NOMO-1 treated with DMSO at 0.1 percent for 48 hours (cell line): ENCODE results near the gene PRDM16.

Experiments used
- DNase-seq: peaks from one replicate; lab custom pipeline; 2025; ENCODE audit not compliant: unreplicated experiment; lab: John Stamatoyannopoulos, UW

Gene PRDM16

GRCh38 chr1:3068564-3069431 lies at the start of gene PRDM16:
PRDM16 (plus strand) TSS chr1:3069203; CDS start chr1:3069260, 57 bp downstream.
- DNase-seq = no peak

- no peak for DNase-seq
These were observed 49.4 kb upstream of the PRDM16 start for GRCh38 chr1:3019516-3020051.

GRCh38 chr1:3020263-3020909 lies 48.6 kb upstream of the PRDM16 start:
- no peak for DNase-seq

- no peak for DNase-seq
These were observed 47.8 kb upstream of the PRDM16 start, which contains the start of gene ACTRT2 for GRCh38 chr1:3021233-3021671. ACTRT2 (plus strand) TSS chr1:3021467; CDS start chr1:3021687, 220 bp downstream.

- no peak for DNase-seq
These were observed 47.1 kb upstream of the PRDM16 start for GRCh38 chr1:3021801-3022401.

- DNase-seq = no peak
These were observed 46.5 kb upstream of the PRDM16 start for GRCh38 chr1:3022511-3022973.

GRCh38 chr1:3022976-3023375 lies 46.0 kb upstream of the PRDM16 start:
- no peak for DNase-seq

GRCh38 chr1:3024019-3024418 lies 45.0 kb upstream of the PRDM16 start:
- no peak for DNase-seq

GRCh38 chr1:3024588-3024987 lies 44.4 kb upstream of the PRDM16 start:
- DNase-seq = no peak

GRCh38 chr1:3026124-3026523 lies 42.9 kb upstream of the PRDM16 start:
- DNase-seq = no peak

GRCh38 chr1:3026581-3027391 lies 42.2 kb upstream of the PRDM16 start:
- DNase-seq = no peak

- DNase-seq = no peak
These were observed 41.2 kb upstream of the PRDM16 start for GRCh38 chr1:3027611-3028371.

- no peak for DNase-seq
These were observed 40.3 kb upstream of the PRDM16 start for GRCh38 chr1:3028531-3029282.

GRCh38 chr1:3029481-3029961 lies 39.5 kb upstream of the PRDM16 start:
- DNase-seq = no peak

GRCh38 chr1:3029991-3030662 lies 38.9 kb upstream of the PRDM16 start:
- no peak for DNase-seq

GRCh38 chr1:3030663-3031381 lies 38.2 kb upstream of the PRDM16 start:
- no peak for DNase-seq

GRCh38 chr1:3031401-3032221 lies 37.4 kb upstream of the PRDM16 start:
- DNase-seq = no peak
